AG09319 (cell line): Measurements from ENCODE around the gene LTO1.

ENCODE experiments used
- DNase-seq: peaks from one replicate; pipeline ENCODE4 v3.0.0-alpha.2; 2010; ENCODE audit warnings: low read depth; ENCODE audit errors: extremely low read depth
- TF ChIP-seq, protein P1 (sequence below): IDR thresholded peaks from 2 replicates; pipeline ENCODE4 v1.5.1; 2011; ENCODE audit warnings: low read depth, mild to moderate bottlenecking, inconsistent platforms, low read length, moderate library complexity

LTO1 gene

DNA sequence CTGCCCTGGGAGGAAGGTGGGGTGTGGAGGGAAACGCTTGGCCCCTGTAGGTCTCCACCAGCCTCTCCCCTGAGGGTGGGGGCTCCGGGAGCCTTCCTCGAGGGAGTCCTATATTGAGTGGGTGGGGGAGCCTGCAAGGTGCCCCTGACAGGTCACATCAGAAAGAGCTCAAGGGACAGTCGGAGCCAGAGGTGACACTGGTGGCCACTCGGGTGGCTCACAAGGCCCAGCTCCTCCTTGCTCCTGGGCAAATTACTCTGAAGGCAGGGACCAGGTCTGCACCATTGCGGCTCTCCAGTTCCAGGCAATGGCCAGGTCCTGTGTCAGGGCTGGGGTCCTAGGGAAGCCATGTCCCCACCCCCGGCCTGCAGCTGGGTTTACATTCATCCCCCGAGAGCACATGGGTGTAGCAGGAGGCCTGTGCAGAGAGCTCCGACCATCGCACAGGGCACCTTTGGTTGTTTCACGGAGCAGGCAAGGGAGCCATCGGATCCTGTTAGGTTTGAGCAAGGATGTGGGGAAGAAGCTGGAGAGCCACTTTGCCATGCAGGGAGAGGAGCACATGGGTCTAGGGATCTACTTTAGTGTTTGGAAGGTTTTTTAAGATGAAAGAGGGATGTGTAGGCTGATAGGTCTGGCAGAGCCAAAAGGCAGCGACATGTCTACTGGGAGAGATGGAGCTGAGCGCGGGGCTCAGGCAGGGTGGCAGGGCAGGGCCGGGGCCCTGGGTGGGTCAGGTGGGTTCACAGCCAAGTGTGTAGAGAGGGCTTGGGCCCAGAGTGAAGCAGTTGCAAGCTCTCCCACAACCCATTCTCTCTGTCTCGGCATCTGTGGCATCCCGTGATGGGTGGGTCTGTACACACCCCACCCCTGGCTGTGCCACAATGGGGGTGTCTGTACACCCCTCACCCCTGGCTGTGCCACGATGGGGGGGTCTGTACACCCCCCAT is 19.4 kb downstream of the LTO1 start:
- TF ChIP-seq, protein P1, sequence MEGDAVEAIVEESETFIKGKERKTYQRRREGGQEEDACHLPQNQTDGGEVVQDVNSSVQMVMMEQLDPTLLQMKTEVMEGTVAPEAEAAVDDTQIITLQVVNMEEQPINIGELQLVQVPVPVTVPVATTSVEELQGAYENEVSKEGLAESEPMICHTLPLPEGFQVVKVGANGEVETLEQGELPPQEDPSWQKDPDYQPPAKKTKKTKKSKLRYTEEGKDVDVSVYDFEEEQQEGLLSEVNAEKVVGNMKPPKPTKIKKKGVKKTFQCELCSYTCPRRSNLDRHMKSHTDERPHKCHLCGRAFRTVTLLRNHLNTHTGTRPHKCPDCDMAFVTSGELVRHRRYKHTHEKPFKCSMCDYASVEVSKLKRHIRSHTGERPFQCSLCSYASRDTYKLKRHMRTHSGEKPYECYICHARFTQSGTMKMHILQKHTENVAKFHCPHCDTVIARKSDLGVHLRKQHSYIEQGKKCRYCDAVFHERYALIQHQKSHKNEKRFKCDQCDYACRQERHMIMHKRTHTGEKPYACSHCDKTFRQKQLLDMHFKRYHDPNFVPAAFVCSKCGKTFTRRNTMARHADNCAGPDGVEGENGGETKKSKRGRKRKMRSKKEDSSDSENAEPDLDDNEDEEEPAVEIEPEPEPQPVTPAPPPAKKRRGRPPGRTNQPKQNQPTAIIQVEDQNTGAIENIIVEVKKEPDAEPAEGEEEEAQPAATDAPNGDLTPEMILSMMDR: no peak
- DNase-seq: no peak

DNA sequence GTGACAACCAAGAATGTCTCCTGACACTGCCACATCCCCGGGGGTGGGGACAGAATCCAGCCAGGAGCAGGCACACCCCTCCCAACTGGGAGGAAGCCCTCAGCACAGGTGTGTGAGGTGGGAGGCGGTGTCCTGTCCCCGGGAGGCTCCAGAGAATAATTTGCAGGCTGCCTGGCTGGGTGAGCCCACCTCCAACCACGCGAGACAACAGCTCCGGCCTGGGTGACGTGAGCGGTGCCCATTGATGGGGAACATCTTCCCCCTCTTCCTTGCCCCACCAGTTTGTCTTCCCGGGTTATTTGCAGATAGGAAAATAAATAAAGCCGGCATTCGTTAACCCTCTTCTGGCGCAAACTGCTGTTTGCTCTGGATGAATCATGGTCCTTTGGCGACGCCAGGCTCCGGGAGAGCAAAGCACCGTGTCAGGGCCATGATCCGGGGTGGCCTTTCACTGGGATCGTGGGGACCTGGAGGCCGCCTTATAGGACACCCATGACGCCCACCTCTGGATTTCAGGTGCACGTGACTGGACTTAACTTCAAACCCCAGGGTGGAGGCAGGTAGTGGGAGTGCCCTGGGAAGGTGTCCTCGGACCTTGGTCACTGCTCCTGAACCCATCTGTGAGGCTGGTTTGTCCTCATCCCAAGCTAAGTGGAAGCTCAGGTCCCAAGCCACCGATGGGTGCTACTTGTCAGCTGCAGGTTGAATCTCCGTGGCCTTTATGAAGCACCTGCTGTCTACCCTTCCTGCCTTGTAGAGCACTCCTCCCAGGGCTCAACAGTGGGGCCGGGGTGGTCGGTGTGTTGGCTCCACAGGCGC is 20.3 kb downstream of the LTO1 start:
- DNase-seq: no peak
- TF ChIP-seq, protein P1: no peak

DNA sequence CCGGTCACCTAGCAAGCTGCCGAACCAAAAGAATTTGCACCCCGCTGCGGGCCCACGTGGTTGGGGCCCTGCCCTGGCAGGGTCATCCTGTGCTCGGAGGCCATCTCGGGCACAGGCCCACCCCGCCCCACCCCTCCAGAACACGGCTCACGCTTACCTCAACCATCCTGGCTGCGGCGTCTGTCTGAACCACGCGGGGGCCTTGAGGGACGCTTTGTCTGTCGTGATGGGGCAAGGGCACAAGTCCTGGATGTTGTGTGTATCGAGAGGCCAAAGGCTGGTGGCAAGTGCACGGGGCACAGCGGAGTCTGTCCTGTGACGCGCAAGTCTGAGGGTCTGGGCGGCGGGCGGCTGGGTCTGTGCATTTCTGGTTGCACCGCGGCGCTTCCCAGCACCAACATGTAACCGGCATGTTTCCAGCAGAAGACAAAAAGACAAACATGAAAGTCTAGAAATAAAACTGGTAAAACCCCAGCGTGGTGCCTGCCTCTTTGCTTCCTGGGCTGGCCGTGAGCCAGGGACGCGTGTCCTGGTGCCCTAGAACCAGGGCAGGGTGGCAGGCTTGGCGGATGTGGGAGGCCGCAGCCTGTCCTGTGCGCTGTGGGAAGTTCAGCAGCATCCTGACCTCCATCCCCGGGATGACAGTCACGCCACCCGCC is 21.0 kb downstream of the LTO1 start:
- TF ChIP-seq, protein P1: no peak
- DNase-seq: no peak

DNA sequence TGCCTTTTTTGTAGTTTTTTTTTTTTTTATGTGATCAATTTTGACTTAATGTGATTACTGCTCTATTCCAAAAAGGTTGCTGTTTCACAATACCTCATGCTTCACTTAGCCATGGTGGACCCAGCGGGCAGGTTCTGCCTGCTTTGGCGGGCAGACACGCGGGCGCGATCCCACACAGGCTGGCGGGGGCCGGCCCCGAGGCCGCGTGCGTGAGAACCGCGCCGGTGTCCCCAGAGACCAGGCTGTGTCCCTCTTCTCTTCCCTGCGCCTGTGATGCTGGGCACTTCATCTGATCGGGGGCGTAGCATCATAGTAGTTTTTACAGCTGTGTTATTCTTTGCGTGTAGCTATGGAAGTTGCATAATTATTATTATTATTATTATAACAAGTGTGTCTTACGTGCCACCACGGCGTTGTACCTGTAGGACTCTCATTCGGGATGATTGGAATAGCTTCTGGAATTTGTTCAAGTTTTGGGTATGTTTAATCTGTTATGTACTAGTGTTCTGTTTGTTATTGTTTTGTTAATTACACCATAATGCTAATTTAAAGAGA is 21.7 kb downstream of the LTO1 start:
- no peak for DNase-seq
- TF ChIP-seq, protein P1: no peak

DNA sequence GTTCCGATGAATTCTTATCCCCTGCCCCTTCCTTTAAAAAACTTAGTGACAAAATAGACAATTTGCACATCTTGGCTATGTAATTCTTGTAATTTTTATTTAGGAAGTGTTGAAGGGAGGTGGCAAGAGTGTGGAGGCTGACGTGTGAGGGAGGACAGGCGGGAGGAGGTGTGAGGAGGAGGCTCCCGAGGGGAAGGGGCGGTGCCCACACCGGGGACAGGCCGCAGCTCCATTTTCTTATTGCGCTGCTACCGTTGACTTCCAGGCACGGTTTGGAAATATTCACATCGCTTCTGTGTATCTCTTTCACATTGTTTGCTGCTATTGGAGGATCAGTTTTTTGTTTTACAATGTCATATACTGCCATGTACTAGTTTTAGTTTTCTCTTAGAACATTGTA is 22.2 kb downstream of the LTO1 start:
- TF ChIP-seq, protein P1: no peak
- no peak for DNase-seq

DNA sequence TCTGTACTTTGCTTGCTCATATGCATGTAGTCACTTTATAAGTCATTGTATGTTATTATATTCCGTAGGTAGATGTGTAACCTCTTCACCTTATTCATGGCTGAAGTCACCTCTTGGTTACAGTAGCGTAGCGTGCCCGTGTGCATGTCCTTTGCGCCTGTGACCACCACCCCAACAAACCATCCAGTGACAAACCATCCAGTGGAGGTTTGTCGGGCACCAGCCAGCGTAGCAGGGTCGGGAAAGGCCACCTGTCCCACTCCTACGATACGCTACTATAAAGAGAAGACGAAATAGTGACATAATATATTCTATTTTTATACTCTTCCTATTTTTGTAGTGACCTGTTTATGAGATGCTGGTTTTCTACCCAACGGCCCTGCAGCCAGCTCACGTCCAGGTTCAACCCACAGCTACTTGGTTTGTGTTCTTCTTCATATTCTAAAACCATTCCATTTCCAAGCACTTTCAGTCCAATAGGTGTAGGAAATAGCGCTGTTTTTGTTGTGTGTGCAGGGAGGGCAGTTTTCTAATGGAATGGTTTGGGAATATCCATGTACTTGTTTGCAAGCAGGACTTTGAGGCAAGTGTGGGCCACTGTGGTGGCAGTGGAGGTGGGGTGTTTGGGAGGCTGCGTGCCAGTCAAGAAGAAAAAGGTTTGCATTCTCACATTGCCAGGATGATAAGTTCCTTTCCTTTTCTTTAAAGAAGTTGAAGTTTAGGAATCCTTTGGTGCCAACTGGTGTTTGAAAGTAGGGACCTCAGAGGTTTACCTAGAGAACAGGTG is 23.1 kb downstream of the LTO1 start:
- TF ChIP-seq, protein P1: no peak
- no peak for DNase-seq
